Fibroblast of pulmonary artery (primary cell): Measurements from ENCODE around the gene TMEM235.

ENCODE experiments used
- DNase-seq: peaks from one replicate; pipeline ENCODE4 v3.0.0-alpha.2; 2010; ENCODE audit warnings: low read depth
- H3K4me3 ChIP-seq: replicated peaks from 2 replicates; pipeline ENCODE4 v1.5.1; 2011; ENCODE audit warnings: low read depth, mild to moderate bottlenecking, control low read depth, low read length, moderate library complexity
- CTCF ChIP-seq: IDR thresholded peaks from 2 replicates; pipeline ENCODE4 v1.5.1; 2011; ENCODE audit warnings: mild to moderate bottlenecking, control low read depth, low read length, inconsistent platforms; ENCODE audit errors: missing control alignments

The TMEM235 gene

GRCh38 chr17:78264590-78264989 is 33.2 kb downstream of the TMEM235 start:
- TF ChIP-seq CTCF, result no peak
- no peak overlapping the region for H3K4me3 ChIP-seq
- DNase-seq, result no peak

GRCh38 chr17:78265121-78265520 is 33.7 kb downstream of the TMEM235 start:
- DNase-seq, result no peak
- no peak for TF ChIP-seq CTCF
- no peak overlapping the region for H3K4me3 ChIP-seq

- H3K4me3 ChIP-seq, result no peak overlapping the region
- no peak for TF ChIP-seq CTCF
- DNase-seq, result no peak
These were observed 34.8 kb downstream of the TMEM235 start for GRCh38 chr17:78266231-78266631.

GRCh38 chr17:78266771-78267170 is 35.3 kb downstream of the TMEM235 start:
- H3K4me3 ChIP-seq, result no peak overlapping the region
- no peak for TF ChIP-seq CTCF
- DNase-seq, result no peak

- H3K4me3 ChIP-seq, result no peak overlapping the region
- DNase-seq, result no peak
- TF ChIP-seq CTCF, result no peak
These were observed 36.0 kb downstream of the TMEM235 start for GRCh38 chr17:78267253-78268073.

GRCh38 chr17:78268191-78268874 is 36.9 kb downstream of the TMEM235 start:
- no peak for DNase-seq
- no peak overlapping the region for H3K4me3 ChIP-seq
- TF ChIP-seq CTCF, result no peak
